IPS-18c (cell line): ENCODE measurements around the gene ADCY6.
"Not testable (repeated sequence)": the region's sequence is repeated elsewhere in the genome, so short reads cannot be mapped to it uniquely, and the experiment has no call there.

Source experiments
- H3K4me3 ChIP-seq: 2 replicates; pipeline ENCODE4 v1.7.0; 2013; ENCODE audit warnings: low read depth, mild to moderate bottlenecking, low read length, moderate library complexity; ENCODE audit not compliant: insufficient read depth
- H3K9me3 ChIP-seq: one replicate; pipeline ENCODE4 v1.6.1; 2013; ENCODE audit warnings: mild to moderate bottlenecking, low read length, moderate library complexity; ENCODE audit not compliant: control insufficient read depth, insufficient read depth

The ADCY6 gene

GRCh38 chr12:48736456-48736855, 52.4 kb downstream of the ADCY6 start:
- H3K4me3 ChIP-seq: no peak overlapping the region
- H3K9me3 ChIP-seq: no peaks in the 10 kb centered on the region

GRCh38 chr12:48728807-48729206, 60.1 kb downstream of the ADCY6 start:
- Histone ChIP-seq H3K4me3 (no peak overlapping the region), H3K9me3 (no peaks in the 10 kb centered on the region)

GRCh38 chr12:48720737-48721136, 68.2 kb downstream of the ADCY6 start:
- H3K9me3 ChIP-seq: not testable (repeated sequence)

GRCh38 chr12:48720171-48720570, 68.7 kb downstream of the ADCY6 start:
- not testable (repeated sequence) for H3K4me3 ChIP-seq, H3K9me3 ChIP-seq

More at GRCh38 chr12:48720737-48721136, 68.2 kb downstream of the ADCY6 start:
- H3K4me3 ChIP-seq: not testable (repeated sequence)

- H3K4me3 ChIP-seq, H3K9me3 ChIP-seq: not testable (repeated sequence)
These were observed 69.9 kb downstream of the ADCY6 start for GRCh38 chr12:48719002-48719401.

- peak overlapping the region; percentile 78 for H3K4me3 ChIP-seq
- peaks cover 3% of the 10 kb centered on the region for H3K9me3 ChIP-seq
These were observed 71.6 kb downstream of the ADCY6 start for GRCh38 chr12:48717252-48717695.

GRCh38 chr12:48716493-48717251, 72.2 kb downstream of the ADCY6 start, which contains the start of gene CCNT1:
CCNT1 (minus strand) TSS chr12:48716707; CDS start chr12:48716675, 32 bp downstream.
- H3K4me3 ChIP-seq: peak within 1 kb of the TSS; percentile 78
- H3K9me3 ChIP-seq: peaks cover 3% of the 10 kb centered on the region
